Measurements from ENCODE around the gene ZNF598. TPM values are rescaled to one million over a fixed set of nuclear protein-coding genes. Genes with fewer than 3 reads are reported as not detected.

Gene ZNF598
- total RNA-seq, 1 donor, result 27.6 TPM

DNA sequence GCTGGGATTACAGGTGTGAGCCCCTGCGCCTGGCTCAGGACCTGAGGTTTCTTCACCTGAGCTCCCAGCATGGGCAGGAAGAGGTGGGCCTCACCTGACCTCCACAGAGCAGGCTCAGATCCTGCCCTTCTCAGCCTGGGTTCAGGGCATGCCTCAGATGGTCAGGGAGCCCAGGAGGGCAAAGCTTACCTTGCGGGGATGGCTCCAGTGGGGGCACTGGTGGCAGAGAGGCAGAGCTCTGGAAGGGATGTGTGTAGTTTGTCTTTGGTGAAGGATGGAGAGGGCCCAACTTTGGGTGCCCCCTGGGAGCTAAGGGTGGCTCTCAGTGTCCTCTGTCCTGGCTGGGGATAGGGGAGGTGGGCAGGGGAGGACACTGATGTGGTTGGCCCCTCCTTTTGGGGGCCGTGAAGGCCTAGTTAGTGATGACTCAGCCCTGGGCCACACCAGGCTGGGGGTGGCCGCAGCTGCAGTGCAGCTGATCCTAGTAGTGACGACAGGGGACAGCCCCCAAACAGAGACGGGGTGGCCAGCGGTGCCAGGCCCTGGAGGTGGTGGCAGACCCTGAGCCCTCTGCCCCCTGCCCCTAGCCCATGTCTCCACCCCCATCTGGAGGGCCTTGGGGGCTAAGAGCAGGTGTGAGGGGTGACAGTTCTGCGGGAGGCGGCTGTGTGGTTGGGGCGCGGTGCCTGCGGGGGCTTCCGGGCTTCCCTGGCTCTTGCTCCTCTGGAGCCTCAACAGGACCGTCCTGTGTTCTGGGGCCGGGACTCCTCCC is 22.9 kb upstream of the ZNF598 start:
- DNase-seq (ENCODE audit: low read depth), result peak; percentile 64
- no peak overlapping the region for H3K4me3 ChIP-seq (ENCODE audit: low read depth, low read length)
- TF ChIP-seq, protein P1, sequence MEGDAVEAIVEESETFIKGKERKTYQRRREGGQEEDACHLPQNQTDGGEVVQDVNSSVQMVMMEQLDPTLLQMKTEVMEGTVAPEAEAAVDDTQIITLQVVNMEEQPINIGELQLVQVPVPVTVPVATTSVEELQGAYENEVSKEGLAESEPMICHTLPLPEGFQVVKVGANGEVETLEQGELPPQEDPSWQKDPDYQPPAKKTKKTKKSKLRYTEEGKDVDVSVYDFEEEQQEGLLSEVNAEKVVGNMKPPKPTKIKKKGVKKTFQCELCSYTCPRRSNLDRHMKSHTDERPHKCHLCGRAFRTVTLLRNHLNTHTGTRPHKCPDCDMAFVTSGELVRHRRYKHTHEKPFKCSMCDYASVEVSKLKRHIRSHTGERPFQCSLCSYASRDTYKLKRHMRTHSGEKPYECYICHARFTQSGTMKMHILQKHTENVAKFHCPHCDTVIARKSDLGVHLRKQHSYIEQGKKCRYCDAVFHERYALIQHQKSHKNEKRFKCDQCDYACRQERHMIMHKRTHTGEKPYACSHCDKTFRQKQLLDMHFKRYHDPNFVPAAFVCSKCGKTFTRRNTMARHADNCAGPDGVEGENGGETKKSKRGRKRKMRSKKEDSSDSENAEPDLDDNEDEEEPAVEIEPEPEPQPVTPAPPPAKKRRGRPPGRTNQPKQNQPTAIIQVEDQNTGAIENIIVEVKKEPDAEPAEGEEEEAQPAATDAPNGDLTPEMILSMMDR (IDR thresholded peaks at IDR 0.05; ENCODE audit: insufficient read depth, low read depth, low read length), result no peak

DNA sequence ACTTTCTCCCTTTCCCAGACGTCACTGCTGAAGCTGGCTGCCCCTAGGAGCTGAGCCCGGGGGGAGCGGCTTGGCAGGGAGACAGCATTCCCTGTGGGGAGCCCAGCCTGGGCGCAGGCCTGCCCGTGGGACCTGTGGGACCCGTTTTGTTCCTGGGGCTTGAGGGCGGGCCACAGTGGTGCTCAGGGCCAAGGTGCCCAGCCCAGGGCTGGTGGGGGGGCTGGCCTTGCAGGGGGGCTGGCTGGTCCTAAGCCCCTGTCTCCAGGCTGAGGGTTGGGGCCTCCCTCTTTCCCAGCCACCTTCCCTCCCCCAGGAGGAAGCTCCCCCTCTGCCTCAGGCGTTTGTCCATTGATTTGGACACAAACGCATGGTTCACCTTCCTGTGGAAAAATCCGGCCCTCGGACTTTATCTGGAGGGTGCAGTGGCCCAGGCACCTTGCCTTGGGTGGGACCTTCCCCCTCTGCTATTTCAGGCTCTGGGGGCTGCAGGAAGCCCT is 21.5 kb upstream of the ZNF598 start:
- TF ChIP-seq, protein P1 (IDR thresholded peaks at IDR 0.05; ENCODE audit: insufficient read depth, low read depth, low read length), result no peak
- no peak overlapping the region for H3K4me3 ChIP-seq (ENCODE audit: low read depth, low read length)
- no peak for DNase-seq (ENCODE audit: low read depth)

DNA sequence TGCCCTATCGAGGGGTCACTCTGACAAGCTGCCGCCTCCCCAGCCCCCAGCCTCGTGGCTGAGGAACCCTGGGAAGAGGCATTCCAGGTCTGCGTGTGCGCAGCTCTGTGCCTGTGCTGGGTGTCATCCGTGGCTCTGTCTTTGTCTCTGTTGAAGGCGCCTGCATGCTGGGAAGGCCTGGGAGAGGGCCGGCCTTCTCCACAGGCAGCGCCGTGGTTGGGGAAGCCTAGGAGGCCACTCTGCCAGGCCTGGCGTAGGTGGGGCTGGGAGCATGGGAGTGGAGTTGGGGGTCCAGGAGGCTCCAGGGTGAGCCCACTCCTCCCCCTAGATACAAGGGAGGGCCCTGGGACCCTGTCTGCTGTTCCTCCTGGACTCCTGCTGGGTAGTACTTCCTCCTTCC is 20.4 kb upstream of the ZNF598 start:
- H3K4me3 ChIP-seq (ENCODE audit: low read depth, low read length), result no peak overlapping the region
- DNase-seq (ENCODE audit: low read depth), result no peak
- TF ChIP-seq, protein P1 (IDR thresholded peaks at IDR 0.05; ENCODE audit: insufficient read depth, low read depth, low read length), result no peak

DNA sequence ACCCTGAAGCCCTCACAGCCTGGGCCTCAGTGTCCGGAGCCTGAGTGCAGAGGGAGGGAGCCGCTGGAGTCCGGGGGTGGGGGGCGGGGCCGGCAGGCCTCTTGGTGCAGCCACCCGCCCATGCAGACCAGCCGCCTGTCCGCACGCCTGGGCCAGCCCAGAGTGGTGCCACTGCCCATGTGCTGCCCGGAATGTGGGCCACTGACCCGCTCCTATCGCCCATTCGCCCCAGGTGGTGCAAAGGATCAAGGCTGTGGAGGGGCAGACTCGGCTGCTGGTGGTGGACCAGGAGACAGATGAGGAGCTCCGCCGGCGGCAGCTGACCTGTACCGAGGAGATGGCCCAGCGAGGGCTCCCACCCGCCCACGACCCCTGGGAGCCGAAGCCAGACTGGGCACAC is 19.7 kb upstream of the ZNF598 start:
- TF ChIP-seq, protein P1 (IDR thresholded peaks at IDR 0.05; ENCODE audit: insufficient read depth, low read depth, low read length), result no peak
- H3K4me3 ChIP-seq (ENCODE audit: low read depth, low read length), result no peak overlapping the region
- no peak for DNase-seq (ENCODE audit: low read depth)

DNA sequence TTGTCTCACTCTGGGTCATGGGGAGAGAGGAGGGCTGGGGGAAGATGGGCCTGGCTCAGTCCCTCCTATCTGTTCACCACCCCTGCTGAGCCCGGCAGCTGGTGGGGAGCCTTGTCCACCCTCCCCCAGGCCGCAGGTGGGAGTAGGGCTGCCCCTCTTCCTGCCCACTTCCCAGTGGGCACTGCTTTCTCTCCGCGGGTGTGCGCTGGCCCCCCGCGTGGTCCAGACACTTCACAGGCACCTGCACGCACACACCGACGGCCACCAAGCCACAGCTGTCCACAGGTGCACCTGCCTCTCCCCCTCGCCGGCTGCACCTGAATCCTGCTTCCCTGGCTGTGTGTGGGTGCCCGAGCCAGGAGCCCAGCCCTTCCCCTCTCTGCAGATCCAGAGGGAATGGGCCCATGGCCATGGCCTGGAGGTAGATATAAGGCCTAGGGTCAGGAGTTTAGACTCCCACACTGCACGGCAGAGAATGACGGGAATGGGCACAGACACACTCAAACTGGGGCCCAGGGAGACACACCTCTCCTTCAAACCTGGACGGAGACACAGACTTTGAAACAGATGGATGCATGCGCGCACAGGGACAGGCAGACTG is 19.1 kb upstream of the ZNF598 start:
- no peak overlapping the region for H3K4me3 ChIP-seq (ENCODE audit: low read depth, low read length)
- TF ChIP-seq, protein P1 (IDR thresholded peaks at IDR 0.05; ENCODE audit: insufficient read depth, low read depth, low read length), result no peak
- no peak for DNase-seq (ENCODE audit: low read depth)

DNA sequence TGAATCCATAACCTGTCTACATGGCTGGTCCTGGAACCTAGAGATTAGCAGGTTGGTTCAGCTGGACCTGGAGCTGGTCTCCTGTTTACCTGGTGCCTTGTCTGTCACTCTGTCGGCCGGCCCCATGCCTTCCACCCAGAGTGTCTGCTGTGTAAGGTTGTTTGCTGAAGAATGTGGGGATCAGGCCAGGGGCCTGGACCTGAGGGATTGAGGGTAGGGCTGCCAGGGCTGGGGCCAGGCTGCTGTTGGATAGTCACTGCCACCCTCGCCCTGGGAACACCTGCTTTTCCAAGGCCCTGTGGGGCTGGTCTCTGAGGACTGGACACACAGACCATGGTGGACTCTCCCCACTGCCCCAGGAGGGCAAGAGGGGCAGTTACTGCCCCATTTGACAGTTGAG is 18.5 kb upstream of the ZNF598 start:
- no peak for DNase-seq (ENCODE audit: low read depth)
- H3K4me3 ChIP-seq (ENCODE audit: low read depth, low read length), result peak overlapping the region; percentile 73
- TF ChIP-seq, protein P1 (IDR thresholded peaks at IDR 0.05; ENCODE audit: insufficient read depth, low read depth, low read length), result no peak

Data from fibroblast of villous mesenchyme (primary cell).